HEK293 (cell line): Measurements from ENCODE around the gene FOXN4.
"Not testable (repeated sequence)": the region's sequence is repeated elsewhere in the genome, so short reads cannot be mapped to it uniquely, and the experiment has no call there.

ENCODE experiments used
- ZFP3 ChIP-seq: fragments of 450-650 bp; formaldehyde crosslinking; IDR thresholded peaks from 2 replicates; pipeline ENCODE4 v1.5.1; 2016; ENCODE audit warnings: low read depth, missing biosample characterization, missing genetic modification characterization
- ZNF555 ChIP-seq: fragments of 450-650 bp; formaldehyde crosslinking; conservative IDR thresholded peaks from 2 replicates; pipeline ENCODE4 v1.5.1; 2017; ENCODE audit warnings: missing biosample characterization, mild to moderate bottlenecking, missing genetic modification characterization, inconsistent platforms
- TF ChIP-seq, protein P1 (sequence below): fragments of 450-650 bp; formaldehyde crosslinking; IDR thresholded peaks from 2 replicates; pipeline ENCODE4 v1.5.1; 2016; ENCODE audit warnings: missing biosample characterization, missing genetic modification characterization

DNA sequence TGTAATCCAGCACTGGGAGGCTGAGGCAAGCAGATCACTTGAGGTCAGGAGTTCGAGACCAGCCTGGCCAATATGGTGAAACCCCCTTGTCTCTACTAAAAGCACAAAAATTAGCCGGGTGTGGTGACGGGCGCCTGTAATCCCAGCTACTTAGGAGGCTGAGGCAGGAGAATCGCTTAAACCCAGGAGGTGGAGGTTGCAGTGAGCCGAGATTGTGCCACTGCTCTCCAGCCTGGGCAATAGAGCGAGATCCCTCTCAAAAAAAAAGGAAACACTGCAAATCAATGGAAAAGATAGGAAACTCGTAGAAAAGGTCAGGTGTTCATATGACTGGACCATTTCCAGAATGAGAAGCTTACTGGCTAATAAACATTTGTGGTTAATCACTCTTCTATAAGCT lies 12.2 kb upstream of the FOXN4 start:
- not testable (repeated sequence) for TF ChIP-seq ZNF555, ZFP3 (tag by site-specific recombination)
- TF ChIP-seq, protein P1, sequence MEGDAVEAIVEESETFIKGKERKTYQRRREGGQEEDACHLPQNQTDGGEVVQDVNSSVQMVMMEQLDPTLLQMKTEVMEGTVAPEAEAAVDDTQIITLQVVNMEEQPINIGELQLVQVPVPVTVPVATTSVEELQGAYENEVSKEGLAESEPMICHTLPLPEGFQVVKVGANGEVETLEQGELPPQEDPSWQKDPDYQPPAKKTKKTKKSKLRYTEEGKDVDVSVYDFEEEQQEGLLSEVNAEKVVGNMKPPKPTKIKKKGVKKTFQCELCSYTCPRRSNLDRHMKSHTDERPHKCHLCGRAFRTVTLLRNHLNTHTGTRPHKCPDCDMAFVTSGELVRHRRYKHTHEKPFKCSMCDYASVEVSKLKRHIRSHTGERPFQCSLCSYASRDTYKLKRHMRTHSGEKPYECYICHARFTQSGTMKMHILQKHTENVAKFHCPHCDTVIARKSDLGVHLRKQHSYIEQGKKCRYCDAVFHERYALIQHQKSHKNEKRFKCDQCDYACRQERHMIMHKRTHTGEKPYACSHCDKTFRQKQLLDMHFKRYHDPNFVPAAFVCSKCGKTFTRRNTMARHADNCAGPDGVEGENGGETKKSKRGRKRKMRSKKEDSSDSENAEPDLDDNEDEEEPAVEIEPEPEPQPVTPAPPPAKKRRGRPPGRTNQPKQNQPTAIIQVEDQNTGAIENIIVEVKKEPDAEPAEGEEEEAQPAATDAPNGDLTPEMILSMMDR (tag by site-specific recombination) = not testable (repeated sequence)
